Coronary artery (tissue), 2 donors: ENCODE measurements around the gene HCFC1.

ENCODE experiments used
- DNase-seq: peaks from one replicate; pipeline ENCODE4 v3.0.0-alpha.2; 2017; ENCODE audit warnings: low spot score
- H3K27ac ChIP-seq, 2 donors: fragments of 200-600 bp; sonication (generic); one replicate each; pipeline ENCODE4 v1.5.1; 2016 to 2019
- H3K4me3 ChIP-seq: fragments of 200-600 bp; sonication (generic); 2 replicates; pipeline ENCODE4 v1.5.1; 2016; ENCODE audit warnings: mild to moderate bottlenecking, moderate library complexity
- TF ChIP-seq, protein P1 (sequence below): fragments of 200-600 bp; sonication (generic); IDR thresholded peaks from one replicate; pipeline ENCODE4 v1.5.1; 2019; ENCODE audit warnings: antibody characterized with exemption

Gene HCFC1

DNA sequence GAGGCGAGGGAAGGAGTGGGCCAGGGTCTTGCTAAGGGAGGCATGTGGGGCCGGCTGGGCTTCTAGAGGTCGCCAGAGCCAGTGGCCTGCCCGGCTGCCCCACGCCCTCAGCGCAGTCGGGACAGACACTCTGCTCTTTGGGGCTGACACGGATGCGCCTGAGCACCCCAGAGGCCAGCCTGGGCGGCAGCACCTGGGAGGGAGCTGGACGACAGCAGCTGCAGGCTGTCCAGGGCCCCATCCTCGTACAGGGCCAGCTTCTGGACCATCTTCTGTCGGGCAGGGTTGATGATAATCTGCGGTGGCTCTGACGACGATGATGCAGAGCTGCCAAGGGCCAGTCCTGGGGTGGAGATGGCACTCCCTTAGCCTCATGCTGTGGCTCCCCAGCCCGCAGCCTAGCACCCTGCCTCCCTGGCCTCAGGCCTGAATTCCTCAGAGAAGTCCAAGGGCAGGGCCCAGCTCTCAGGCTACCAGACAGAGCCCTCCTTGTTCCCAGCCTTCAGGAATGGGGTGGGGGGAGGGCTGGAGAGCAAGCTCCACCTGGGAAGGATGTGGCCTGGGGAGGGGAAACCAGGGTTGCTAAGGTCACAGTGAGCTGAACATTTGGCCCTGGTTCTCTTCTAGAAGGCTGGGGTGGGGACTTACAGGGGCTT is 40.8 kb upstream of the HCFC1 start:
- H3K27ac ChIP-seq = peak overlapping the region in 1 of 2 donors; percentile 22

DNA sequence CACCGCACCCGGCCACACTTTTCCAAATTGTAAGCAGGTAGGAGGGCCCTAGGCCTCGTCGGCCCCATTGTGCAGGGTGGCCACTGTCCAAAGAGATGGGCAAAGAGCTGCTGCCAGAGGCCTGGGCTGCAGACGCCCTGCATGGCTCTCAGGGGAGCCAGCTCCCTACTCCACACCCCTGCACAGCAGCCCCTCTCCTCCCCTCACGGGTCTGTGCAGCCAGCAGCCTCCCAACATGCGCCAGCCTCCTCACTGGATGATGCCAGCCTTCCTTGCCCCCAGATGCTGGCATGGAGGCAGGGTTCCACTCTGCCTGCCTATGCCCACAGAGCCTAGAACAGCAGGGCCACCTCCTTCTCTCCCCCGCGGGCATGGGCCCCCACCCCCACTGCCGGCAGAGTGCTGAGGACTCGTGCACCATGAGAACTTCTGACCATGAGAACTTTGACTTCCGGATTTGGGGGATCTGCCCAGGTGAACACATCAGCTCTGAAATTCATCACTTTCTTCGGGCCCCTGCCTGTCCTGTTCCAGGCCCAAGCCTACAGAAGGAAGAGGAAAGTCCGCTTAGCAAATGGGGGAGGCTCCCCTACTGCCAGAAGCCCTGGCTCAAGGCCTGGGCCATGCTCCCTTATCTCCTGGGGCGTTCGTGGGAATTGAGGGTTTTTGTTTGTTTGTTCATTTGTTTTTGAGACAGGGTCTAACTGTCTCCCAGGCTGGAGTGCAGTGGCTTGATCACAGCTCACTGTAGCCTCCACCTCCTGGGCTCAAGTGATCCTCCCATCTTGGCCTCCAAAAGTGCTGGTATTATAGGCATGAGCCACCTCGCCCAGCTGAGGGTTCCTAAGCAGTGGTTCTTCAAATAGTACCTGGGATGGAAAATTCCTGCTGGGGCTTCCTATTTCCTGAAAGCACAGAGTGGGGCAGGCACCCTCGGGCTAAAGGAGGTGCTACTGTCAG is 40.0 kb upstream of the HCFC1 start:
- no peak for DNase-seq
- TF ChIP-seq, protein P1, sequence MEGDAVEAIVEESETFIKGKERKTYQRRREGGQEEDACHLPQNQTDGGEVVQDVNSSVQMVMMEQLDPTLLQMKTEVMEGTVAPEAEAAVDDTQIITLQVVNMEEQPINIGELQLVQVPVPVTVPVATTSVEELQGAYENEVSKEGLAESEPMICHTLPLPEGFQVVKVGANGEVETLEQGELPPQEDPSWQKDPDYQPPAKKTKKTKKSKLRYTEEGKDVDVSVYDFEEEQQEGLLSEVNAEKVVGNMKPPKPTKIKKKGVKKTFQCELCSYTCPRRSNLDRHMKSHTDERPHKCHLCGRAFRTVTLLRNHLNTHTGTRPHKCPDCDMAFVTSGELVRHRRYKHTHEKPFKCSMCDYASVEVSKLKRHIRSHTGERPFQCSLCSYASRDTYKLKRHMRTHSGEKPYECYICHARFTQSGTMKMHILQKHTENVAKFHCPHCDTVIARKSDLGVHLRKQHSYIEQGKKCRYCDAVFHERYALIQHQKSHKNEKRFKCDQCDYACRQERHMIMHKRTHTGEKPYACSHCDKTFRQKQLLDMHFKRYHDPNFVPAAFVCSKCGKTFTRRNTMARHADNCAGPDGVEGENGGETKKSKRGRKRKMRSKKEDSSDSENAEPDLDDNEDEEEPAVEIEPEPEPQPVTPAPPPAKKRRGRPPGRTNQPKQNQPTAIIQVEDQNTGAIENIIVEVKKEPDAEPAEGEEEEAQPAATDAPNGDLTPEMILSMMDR = no peak
- H3K4me3 ChIP-seq = no peak overlapping the region
- H3K27ac ChIP-seq = no peak overlapping the region

More for the DNA sequence above, 40.8 kb upstream of the HCFC1 start:
- H3K4me3 ChIP-seq = no peak overlapping the region
- DNase-seq = no peak
- TF ChIP-seq, protein P1 = no peak

DNA sequence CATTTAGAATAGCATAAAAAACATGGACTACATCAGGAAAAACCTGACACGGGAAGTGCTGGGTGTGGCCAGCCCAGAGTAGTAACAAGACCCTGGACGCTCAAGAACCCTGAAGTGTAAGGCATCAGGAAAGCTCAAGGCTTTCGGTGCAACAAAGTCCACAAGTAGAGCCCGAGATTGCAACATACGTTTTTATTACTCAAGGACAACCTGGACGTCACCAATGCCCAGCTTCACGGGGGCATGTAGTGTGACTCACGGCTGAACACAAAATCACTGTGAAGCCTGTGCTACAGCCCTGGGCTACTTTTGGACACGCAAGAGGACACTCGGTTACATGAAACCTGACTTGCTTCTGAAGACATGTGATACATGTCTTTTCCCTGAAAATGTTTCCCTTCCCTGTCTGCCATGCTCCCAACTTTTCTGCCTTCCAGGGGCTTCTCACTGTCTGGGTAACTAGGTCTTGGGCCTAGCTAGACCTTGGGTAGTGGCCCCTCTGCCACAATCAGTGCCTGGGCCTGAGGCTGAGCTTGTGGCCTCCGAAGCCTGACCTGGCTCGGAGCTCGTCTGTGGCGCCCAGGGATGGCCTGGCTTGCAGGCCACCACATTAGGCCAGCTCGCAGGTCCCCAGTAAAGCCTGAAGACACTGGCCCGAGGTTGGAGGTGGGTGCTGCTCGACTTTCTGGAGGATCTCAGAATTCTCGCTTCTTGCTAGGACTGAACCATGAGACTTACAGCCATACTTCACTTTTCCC is 38.9 kb upstream of the HCFC1 start:
- no peak overlapping the region for H3K27ac ChIP-seq
- TF ChIP-seq, protein P1 = no peak

DNA sequence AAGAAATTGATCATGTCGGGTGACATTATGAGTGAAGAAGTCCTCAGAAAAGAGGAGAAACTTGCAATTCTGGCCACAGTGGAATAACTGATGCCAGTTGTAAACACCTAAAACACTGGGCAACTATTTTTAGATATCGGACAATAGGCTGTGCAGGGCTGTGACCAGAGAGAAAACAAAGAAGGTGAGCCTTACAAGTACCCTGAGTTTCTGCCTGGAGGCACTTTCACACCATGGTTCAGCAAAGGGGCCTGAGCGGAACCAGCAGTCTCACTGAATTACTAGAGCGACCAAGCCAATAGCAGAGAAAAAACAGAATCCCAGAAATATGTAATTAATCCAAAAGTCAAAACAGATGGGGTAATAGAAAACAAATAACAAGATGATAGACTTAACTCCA is 36.9 kb upstream of the HCFC1 start:
- Histone ChIP-seq H3K4me3 (no peak overlapping the region), H3K27ac (no peak overlapping the region)
- TF ChIP-seq, protein P1 = no peak
- no peak for DNase-seq

More for the DNA sequence above, 38.9 kb upstream of the HCFC1 start:
- no peak overlapping the region for H3K4me3 ChIP-seq
- DNase-seq = no peak

DNA sequence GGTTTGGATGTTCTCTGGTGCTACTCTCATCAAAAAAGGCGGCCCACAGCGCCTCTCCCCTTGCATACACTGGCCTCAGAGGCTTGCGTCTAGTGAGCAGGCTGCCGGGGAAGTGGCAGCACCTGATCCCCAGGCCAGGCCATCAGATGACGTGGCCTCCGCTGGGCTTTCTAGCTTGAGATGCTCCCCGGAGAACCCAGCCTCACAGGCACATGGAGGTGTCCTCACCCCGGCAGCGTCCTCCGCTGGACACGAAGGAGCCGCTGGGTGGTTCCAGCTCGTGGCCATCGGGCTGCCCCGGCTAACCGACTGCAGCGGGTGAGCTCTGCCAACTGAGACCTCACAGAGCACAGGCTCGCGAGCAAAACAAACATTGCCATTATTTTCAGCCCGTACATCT is 35.3 kb upstream of the HCFC1 start:
- DNase-seq = no peak
- H3K27ac ChIP-seq = no peak overlapping the region

DNA sequence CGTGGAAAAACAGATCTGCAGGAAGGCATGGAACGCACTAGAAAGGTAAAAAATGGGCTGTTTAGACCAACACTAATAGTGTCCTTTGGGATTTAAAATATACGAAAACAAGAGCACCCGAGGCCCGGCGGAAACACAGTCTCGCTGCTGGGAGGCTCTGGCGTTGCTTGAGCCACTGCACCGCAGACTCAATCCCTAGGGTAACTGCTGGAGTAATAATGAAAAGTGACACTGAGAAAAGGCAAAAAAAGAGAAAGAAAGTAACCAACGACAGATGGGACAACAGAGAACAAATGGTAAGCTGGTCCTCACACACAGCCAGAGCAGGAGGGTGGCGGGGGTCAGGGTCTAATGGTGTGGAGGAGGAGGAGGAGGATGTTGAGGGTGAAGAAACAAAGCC is 32.7 kb upstream of the HCFC1 start:
- TF ChIP-seq, protein P1 = no peak
- Histone ChIP-seq H3K4me3 (no peak overlapping the region), H3K27ac (no peak overlapping the region)
- no peak for DNase-seq

More for the DNA sequence above, 35.3 kb upstream of the HCFC1 start:
- no peak overlapping the region for H3K4me3 ChIP-seq
- TF ChIP-seq, protein P1 = no peak
